Activated T-helper 1 cell treated with anti-CD3 and anti-CD28 coated beads, Interleukin-12 subunit alpha, Interleukin-12 subunit beta, Interleukin-2, Interleukin-4 antibody, amounts not matched to agents 30 ng/mL and 10 ng/mL and 1 ng/mL, durations not matched to agents 14 hours and 24 hours and 36 hours (primary cell): ENCODE measurements around the gene ACBD6. TPM values are rescaled to one million over a fixed set of nuclear protein-coding genes. Genes with fewer than 3 reads are reported as not detected.

Experiments used
- DNase-seq: peaks from one replicate; pipeline ENCODE4 v3.0.0; 2021; ENCODE audit warnings: low spot score
- H3K27ac Mint-ChIP-seq: one replicate; pipeline ENCODE4 v1.8.0; 2021; ENCODE audit warnings: mild to moderate bottlenecking, mixed read lengths
- H3K27me3 Mint-ChIP-seq: one replicate; pipeline ENCODE4 v1.8.0; 2022; ENCODE audit warnings: mild to moderate bottlenecking, moderate library complexity, mixed read lengths; ENCODE audit not compliant: insufficient read depth
- H3K36me3 Mint-ChIP-seq: one replicate; pipeline ENCODE4 v1.8.0; 2021; ENCODE audit warnings: low read depth, mixed read lengths
- H3K4me1 Mint-ChIP-seq: one replicate; pipeline ENCODE4 v1.8.0; 2021; ENCODE audit warnings: low read depth, mixed read lengths
- H3K4me3 Mint-ChIP-seq: one replicate; pipeline ENCODE4 v1.8.0; 2021; ENCODE audit warnings: mild to moderate bottlenecking, moderate library complexity, mixed read lengths
- H3K9me3 Mint-ChIP-seq: one replicate; pipeline ENCODE4 v1.8.0; 2021; ENCODE audit warnings: mixed read lengths
- intact Hi-C: fragments of 100-400 bp; cut with micrococcal nuclease; formaldehyde crosslinking; loops from one replicate; pipeline ENCODE4 v1.15.1; 2024
- total RNA-seq: library from RNA; stranded (reverse); gene quantifications from 2 replicates; pipeline ENCODE4 v1.2.3, GENCODE V29; 2022

ACBD6 gene
- total RNA-seq, 1 donor from 2014 or later: 49.4 TPM

DNA sequence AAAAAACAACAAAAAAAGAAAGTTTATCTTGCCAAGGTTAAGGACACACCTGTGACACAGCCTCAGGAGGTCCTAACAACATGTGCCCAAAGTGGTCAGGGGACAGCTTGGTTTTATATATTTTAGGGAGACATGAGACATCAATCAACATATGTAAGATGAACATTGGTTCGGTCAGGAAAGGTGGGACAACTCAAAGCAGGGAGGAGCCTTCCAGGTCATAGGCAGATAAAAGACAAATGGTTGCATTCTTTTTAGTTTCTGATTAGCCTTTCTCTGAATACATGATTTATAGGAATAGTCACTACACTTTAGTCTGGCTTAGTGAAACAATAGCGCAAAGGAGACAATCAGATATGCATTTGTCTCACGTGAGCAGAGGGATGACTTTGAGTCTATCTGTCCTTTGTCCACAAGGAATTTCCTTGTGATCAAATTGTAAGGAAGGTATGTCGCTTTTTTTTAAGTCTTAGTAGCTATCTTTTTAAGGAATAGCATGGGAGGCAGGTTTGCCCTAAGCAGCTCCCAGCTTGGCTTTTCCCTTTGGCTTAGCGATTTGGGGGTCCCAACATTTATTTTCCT lies 33.1 kb upstream of the ACBD6 start:
- H3K27ac Mint-ChIP-seq: no peak overlapping the region
- no peaks in the 10 kb centered on the region for H3K4me1 Mint-ChIP-seq
- H3K27me3 Mint-ChIP-seq: peaks cover 6% of the 10 kb centered on the region
- intact Hi-C loops: no loop called here
- no peaks in the 10 kb centered on the region for H3K36me3 Mint-ChIP-seq
- no peaks in the 10 kb centered on the region for H3K9me3 Mint-ChIP-seq
- no peak for DNase-seq
- no peak overlapping the region for H3K4me3 Mint-ChIP-seq

DNA sequence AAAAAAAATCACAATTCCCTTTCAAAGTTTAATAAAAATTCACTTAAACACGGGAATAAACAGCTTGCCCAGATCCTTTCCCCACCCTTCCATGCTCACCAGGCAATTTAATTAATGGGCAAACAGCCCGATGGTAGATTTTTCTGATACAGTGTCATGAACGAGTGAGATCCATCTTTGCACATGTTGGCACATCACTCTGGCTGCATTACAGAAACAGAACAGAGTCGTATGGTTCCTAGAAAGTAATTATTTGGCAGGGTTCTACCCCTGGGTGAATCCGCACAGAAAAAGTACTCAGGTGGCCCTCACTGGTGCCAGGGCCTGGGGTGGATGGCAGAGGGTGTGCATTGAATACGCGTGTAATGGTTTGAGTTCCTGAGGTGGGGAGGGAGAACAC lies 31.8 kb upstream of the ACBD6 start:
- H3K27me3 Mint-ChIP-seq: peaks cover 6% of the 10 kb centered on the region
- intact Hi-C loops: loop anchor here (5.0 kb wide), 1 partner anchor 608 kb away; no protein-coding TSS in a partner anchor
- no peaks in the 10 kb centered on the region for H3K9me3 Mint-ChIP-seq
- H3K4me1 Mint-ChIP-seq: no peaks in the 10 kb centered on the region
- DNase-seq: no peak
- no peak overlapping the region for H3K4me3 Mint-ChIP-seq
- H3K27ac Mint-ChIP-seq: no peak overlapping the region
- no peaks in the 10 kb centered on the region for H3K36me3 Mint-ChIP-seq

DNA sequence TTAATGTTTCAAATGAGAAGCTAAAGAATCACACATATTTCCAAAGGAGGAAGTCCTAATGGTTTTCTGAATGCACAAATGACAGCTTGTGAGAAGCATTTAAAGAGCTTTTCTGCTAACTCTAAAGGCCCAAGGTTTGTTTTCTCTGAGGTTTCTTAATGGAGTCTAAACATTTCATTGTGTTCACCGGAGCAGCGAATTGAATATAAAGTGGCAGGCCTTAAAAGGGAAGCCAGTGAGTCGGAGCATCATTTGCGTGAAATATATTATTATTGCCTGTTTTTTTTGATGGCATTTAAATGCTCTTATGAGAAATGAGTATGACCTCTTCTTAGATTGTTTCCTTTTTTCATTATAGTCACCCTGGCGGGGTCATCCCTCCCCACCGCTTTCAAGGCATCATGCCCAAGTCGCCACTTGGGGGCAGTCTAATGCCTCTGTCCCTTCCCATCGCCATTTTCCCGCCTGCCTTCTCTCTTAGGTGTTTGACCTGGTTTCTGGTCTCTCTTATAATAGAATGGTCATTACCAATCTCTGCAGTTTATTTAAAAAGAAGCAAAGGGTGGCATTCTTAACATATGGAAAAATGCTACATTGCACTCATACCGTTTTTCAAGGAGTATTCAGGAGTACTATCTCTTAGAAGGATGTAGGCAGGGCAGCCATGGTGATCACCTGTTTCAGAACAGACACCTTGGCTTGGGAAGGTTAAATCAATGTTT lies 31.1 kb upstream of the ACBD6 start:
- Mint-ChIP-seq H3K4me1 (no peaks in the 10 kb centered on the region), H3K27me3 (peaks cover 6% of the 10 kb centered on the region), H3K4me3 (no peak overlapping the region), H3K27ac (no peak overlapping the region), H3K36me3 (no peaks in the 10 kb centered on the region), H3K9me3 (no peaks in the 10 kb centered on the region)
- DNase-seq: peak; percentile 42
- intact Hi-C loops: loop anchor here (1.0 to 5.0 kb wide), 6 partner anchors 17 to 633 kb away; partner anchors contain the start of gene XPR1

DNA sequence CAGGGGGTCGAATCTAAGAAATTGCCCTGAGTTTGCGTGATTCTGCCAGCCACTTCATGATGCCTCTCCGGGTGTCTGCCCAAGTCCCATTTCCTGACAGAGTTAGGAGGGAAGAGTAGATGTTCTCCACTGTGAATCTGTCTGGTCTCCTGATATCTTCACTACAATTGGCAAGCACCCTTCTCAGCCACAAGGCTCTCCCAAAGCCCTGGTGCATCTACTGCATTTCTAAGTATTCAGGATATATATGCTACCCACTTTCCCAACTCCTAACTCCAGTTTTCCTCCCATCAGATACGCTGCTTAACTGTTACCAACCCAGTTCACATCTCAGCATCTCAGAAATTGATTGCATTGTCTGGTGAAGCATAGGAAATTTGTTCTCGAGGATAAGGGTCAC lies 30.5 kb upstream of the ACBD6 start:
- Mint-ChIP-seq H3K36me3 (no peaks in the 10 kb centered on the region), H3K27ac (no peak overlapping the region), H3K4me1 (no peaks in the 10 kb centered on the region), H3K27me3 (peaks cover 4% of the 10 kb centered on the region), H3K4me3 (no peak overlapping the region), H3K9me3 (no peaks in the 10 kb centered on the region)
- DNase-seq: no peak
- intact Hi-C loops: loop anchor here (1.0 to 5.0 kb wide), 6 partner anchors 17 to 633 kb away; partner anchors contain the start of gene XPR1

DNA sequence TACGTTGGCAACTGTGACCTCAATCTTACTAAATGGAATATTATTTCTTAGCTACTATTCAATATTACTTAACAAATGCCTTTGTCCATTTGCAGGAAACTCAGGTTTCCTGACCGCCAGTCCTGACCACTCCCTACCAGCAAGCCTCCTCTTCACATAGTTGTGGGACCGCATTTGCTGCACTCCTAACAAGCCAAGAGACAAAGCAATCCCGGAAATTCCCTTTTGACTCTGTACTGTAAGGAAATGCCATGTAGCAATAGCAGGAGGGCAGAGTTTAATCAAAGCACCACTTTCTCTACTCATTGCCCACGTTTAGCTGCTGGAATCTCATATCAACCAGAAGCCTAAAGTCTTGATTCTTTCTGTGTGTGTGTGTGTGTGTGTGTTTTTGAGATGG lies 28.1 kb upstream of the ACBD6 start:
- Mint-ChIP-seq H3K36me3 (no peaks in the 10 kb centered on the region), H3K4me1 (no peaks in the 10 kb centered on the region), H3K27me3 (peaks cover 4% of the 10 kb centered on the region), H3K4me3 (no peak overlapping the region), H3K9me3 (no peaks in the 10 kb centered on the region), H3K27ac (no peak overlapping the region)
- DNase-seq: no peak
- intact Hi-C loops: loop anchor here (5.0 kb wide), 1 partner anchor 612 kb away; no protein-coding TSS in a partner anchor

DNA sequence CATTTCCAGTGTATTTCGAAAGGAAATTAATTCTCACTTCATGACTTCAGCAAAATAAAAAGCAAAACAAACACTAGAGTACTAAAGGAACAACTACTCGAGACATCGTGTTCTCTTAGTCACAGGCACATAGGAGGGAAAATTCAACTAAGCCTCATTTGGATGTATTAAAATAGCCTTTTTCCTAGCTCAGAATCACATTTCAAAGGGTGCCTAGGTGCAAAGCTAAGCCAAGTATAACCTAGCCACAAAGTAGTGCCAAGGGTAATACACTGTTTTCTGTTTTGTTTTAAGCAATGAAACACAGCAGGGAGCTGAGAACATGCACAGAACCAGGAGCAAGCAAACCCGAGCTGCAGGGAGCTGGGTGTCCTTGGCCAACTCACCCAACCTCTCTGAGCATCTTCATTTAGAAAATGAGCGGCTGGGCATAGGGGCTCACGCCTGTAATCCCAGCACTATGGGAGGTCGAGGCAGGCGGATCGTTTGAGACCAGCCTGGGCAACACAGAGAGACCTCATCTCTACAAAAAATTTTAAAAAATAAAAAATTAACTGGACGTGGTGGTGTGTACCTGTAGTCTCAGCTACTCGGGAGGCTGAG lies 26.6 kb upstream of the ACBD6 start:
- H3K27me3 Mint-ChIP-seq: peaks cover 4% of the 10 kb centered on the region
- intact Hi-C loops: no loop called here
- H3K27ac Mint-ChIP-seq: no peak overlapping the region
- no peak overlapping the region for H3K4me3 Mint-ChIP-seq
- no peak for DNase-seq
- H3K36me3 Mint-ChIP-seq: no peaks in the 10 kb centered on the region
- H3K9me3 Mint-ChIP-seq: no peaks in the 10 kb centered on the region
- no peaks in the 10 kb centered on the region for H3K4me1 Mint-ChIP-seq

DNA sequence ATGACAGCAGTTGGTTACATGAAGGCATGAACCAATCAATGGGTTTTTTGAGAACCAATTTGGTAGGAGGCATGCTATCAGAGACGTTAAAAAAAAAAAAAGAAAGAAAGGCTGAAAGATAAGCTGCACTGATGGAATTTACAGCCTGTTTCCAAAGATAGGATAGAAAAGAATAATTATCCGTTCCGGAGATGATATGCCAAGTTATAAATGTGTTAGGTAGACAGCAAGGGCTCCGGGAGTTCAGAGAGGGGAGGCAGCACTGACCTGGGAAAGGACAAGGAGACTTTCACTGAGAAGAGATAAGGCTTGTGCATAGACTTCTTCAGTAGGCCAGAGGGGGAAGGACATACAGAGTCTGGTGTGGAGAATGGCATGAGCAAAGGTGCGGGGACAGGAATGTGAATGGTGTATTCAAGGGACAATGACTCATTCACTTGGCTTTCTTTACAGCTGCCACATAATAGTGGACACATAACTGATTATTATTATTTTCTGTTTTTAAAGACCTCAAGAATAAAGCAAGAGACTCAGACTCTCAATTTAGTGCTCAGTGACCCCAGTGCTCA lies 24.8 kb upstream of the ACBD6 start:
- H3K4me1 Mint-ChIP-seq: no peaks in the 10 kb centered on the region
- no peak overlapping the region for H3K4me3 Mint-ChIP-seq
- no peak for DNase-seq
- intact Hi-C loops: no loop called here
- no peaks in the 10 kb centered on the region for H3K36me3 Mint-ChIP-seq
- H3K9me3 Mint-ChIP-seq: no peaks in the 10 kb centered on the region
- no peak overlapping the region for H3K27ac Mint-ChIP-seq
- H3K27me3 Mint-ChIP-seq: peaks cover 2% of the 10 kb centered on the region

DNA sequence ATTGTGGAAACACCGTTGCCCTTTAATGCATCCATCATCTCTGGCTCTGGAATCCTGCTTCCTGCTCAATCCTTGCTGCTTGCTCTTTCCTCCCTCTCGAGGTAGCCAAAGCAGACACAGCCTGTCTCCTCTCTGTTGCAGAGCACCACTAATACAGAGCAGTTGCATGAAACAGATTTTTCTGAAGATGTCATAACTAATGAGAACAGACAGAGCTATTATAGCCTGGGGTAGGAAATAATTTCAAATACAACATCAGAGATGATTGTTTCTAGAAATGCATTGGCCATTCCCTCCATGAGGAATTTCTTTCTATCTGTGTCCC lies 23.3 kb upstream of the ACBD6 start:
- intact Hi-C loops: no loop called here
- H3K9me3 Mint-ChIP-seq: no peaks in the 10 kb centered on the region
- H3K36me3 Mint-ChIP-seq: no peaks in the 10 kb centered on the region
- peaks cover 2% of the 10 kb centered on the region for H3K27me3 Mint-ChIP-seq
- no peaks in the 10 kb centered on the region for H3K4me1 Mint-ChIP-seq
- no peak overlapping the region for H3K27ac Mint-ChIP-seq
- no peak overlapping the region for H3K4me3 Mint-ChIP-seq
- no peak for DNase-seq

DNA sequence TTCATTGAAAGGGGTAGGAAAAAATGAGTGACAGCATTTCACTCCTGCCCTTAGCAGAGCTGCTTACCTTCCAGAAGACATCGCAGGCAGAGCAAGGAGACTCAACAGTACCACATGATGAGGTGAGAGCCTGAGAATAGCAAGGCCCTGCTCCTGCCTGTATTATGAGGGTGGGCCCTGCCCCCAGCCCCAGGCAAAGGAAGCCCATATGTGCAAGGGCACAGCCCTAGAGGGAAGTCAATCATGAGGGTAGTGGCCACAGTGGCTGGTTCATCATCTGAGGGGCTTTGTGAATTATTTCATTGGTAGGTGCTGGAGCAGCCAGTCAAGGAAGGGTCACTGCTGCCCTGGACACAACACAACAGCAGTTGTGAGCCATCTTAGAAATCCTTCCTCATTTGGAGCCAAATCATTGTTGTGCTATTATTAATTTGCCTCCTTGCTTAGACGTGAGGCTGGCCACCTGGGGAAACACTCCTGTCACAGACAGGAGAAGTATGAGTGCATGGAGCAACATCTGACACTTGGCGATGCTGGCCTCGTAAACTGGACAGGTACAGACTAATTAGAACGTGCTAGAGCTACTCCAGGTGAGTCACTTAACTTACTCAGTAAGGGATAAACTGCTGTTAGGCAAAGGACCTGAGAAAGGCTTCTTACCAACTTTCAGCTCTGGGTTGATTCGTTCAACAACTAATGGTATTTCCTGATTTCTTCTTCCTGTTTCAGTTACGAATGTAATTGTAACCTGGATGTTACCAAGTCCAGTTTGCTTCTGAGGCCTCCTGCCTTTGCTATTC lies 22.7 kb upstream of the ACBD6 start:
- H3K4me1 Mint-ChIP-seq: no peaks in the 10 kb centered on the region
- no peaks in the 10 kb centered on the region for H3K36me3 Mint-ChIP-seq
- no peak for DNase-seq
- no peak overlapping the region for H3K27ac Mint-ChIP-seq
- no peak overlapping the region for H3K4me3 Mint-ChIP-seq
- H3K9me3 Mint-ChIP-seq: no peaks in the 10 kb centered on the region
- peaks cover 2% of the 10 kb centered on the region for H3K27me3 Mint-ChIP-seq
- intact Hi-C loops: no loop called here

DNA sequence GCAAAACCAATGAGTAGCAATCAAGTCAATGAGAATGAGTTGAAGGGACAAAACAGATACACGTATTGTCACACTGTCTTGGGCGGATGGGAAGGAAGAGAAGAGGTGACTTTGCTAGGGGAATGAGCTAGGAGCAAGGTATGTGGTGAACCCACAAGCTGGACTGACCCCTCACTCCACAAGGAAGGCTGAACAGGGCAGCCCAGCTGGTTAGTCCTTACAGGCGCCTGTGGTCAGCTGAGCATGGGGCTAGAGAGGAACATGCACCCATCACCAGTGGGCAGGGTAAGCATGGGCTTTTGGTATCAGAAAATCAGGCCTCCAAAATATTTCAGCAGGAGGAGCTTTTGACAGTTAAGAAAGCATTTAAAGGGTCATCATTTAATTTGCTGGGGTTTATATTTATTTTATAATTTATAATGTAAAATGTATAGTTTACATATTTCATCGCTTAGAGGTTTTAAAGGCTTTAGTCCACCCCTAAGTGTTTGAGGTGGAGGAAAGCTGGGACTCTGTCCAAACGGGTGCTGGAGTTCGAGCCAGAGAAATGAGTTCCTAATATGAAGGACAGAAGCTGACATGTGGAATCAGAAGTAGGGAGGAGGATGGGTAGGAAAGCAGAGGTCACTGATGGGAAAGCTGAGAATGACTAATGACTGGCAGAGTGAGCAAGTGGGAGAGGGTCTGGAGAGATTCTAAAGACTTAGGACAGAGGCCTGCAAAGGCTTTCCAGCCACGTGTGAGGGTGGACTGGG lies 22.0 kb upstream of the ACBD6 start:
- Mint-ChIP-seq H3K36me3 (no peaks in the 10 kb centered on the region), H3K27me3 (peaks cover 2% of the 10 kb centered on the region), H3K4me3 (no peak overlapping the region), H3K9me3 (no peaks in the 10 kb centered on the region), H3K4me1 (no peaks in the 10 kb centered on the region), H3K27ac (peak overlapping the region; percentile 52)
- intact Hi-C loops: no loop called here
- no peak for DNase-seq

DNA sequence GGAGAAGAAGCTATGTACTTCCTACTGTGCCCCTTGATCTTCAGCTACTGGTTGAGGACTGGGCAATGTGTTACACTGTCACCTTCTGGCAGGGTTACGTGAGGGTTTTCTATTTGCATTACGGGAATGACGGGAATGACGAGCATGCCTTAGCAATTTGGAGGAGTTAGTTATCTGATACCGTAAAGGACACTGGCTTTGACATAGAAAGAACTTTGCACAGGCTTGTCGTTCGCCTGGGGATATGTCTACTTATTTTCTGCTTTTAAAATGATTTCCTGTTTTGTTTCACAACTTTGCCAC lies 19.8 kb upstream of the ACBD6 start:
- Mint-ChIP-seq H3K9me3 (no peaks in the 10 kb centered on the region), H3K36me3 (no peaks in the 10 kb centered on the region), H3K27me3 (peaks cover 2% of the 10 kb centered on the region), H3K4me1 (no peaks in the 10 kb centered on the region), H3K27ac (no peak overlapping the region), H3K4me3 (no peak overlapping the region)
- DNase-seq: no peak
- intact Hi-C loops: no loop called here

DNA sequence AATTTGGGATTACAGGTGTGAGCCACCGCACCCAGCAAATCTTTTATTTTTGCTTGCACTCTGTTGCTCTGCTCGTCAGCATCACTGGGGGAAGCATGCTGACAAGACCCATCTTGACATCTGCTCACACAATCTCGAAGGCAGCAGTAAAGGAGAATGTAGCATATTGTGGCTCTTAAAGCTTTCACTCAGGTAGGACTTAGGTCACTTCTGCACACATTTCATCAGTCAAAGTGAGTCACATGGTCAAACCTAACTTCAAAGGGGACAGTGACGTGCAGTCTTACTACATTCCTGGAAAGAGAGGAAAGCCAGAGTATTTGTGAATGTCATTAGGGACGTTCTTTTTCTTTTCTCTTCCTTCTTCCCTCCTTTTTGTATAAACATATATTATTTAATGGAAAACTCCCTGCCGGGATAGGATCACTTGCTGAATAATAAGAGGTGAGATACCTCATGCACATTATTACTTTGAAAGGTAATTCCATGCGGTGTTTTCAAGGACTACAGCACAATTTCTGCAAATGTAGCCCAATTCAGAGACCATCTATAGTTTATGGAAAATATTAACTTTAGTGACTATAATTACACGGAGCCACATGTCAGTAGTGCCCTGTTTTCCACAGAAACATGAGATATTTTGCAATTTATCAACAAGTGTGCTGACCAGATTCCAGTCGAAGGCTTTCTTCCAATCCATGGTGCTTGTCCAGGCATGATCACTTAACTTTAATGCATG lies 19.3 kb upstream of the ACBD6 start:
- H3K9me3 Mint-ChIP-seq: no peaks in the 10 kb centered on the region
- intact Hi-C loops: no loop called here
- no peak overlapping the region for H3K4me3 Mint-ChIP-seq
- H3K27me3 Mint-ChIP-seq: peaks cover 2% of the 10 kb centered on the region
- H3K36me3 Mint-ChIP-seq: no peaks in the 10 kb centered on the region
- no peak for DNase-seq
- no peak overlapping the region for H3K27ac Mint-ChIP-seq
- no peaks in the 10 kb centered on the region for H3K4me1 Mint-ChIP-seq
